Esophagus muscularis mucosa (tissue), 3 donors: ENCODE measurements around the gene DNAJC5.

Experiments used
- POLR2A ChIP-seq: fragments of 450-650 bp; IDR thresholded peaks from one replicate; pipeline ENCODE4 v1.6.1; 2017; ENCODE audit warnings: antibody characterized with exemption, moderate library complexity, mild to moderate bottlenecking, low read depth
- POLR2AphosphoS5 ChIP-seq, 2 donors: sonication (generic); formaldehyde crosslinking; IDR thresholded peaks; one replicate each; pipeline ENCODE4 v1.6.1; 2017; ENCODE audit warnings: antibody characterized with exemption in 2 of 2
- TF ChIP-seq, protein P1 (sequence below), 3 experiments: fragments of 200-600 bp in 2 of 3; fragments of 450-650 bp in 1 of 3; sonication (generic) in 2 of 3; IDR thresholded peaks; one replicate each; pipeline ENCODE4 v1.5.1; 2017 to 2019; ENCODE audit warnings: antibody characterized with exemption in 3 of 3, mild to moderate bottlenecking in 2 of 3, moderate library complexity in 1 of 3

- TF ChIP-seq POLR2A (no peak), POLR2AphosphoS5 (IDR thresholded peaks at IDR 0.05) (no peak)
- TF ChIP-seq, protein P1, sequence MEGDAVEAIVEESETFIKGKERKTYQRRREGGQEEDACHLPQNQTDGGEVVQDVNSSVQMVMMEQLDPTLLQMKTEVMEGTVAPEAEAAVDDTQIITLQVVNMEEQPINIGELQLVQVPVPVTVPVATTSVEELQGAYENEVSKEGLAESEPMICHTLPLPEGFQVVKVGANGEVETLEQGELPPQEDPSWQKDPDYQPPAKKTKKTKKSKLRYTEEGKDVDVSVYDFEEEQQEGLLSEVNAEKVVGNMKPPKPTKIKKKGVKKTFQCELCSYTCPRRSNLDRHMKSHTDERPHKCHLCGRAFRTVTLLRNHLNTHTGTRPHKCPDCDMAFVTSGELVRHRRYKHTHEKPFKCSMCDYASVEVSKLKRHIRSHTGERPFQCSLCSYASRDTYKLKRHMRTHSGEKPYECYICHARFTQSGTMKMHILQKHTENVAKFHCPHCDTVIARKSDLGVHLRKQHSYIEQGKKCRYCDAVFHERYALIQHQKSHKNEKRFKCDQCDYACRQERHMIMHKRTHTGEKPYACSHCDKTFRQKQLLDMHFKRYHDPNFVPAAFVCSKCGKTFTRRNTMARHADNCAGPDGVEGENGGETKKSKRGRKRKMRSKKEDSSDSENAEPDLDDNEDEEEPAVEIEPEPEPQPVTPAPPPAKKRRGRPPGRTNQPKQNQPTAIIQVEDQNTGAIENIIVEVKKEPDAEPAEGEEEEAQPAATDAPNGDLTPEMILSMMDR (IDR thresholded peaks at IDR 0.05) = no peak
Observed at GRCh38 chr20:63968928-63969760, 74.2 kb downstream of the DNAJC5 start.
